Heart left ventricle (tissue), 16 donors: Measurements from ENCODE around the gene RNF208. TPM values are rescaled to one million over a fixed set of nuclear protein-coding genes. Genes with fewer than 3 reads are reported as not detected.

ENCODE experiments used
- ATAC-seq, 4 donors: fragments of 200-7000 bp; cut with Tn5 transposase; one replicate each; pipeline ENCODE4 v1.9.1; 2020 to 2022; ENCODE audit warnings: moderate library complexity in 4 of 4, mild to moderate bottlenecking in 3 of 4, moderate number of reproducible peaks in 1 of 4
- DNase-seq, 5 donors: peaks; one replicate each; pipeline ENCODE4 v3.0.0-alpha.2; 2020
- H3K27ac ChIP-seq, 12 donors: fragments of 200-600 bp; sonication (generic) in 4 of 12; one replicate each; pipeline versions ENCODE4 v1.5.0 to v1.8.0; 2016 to 2022; ENCODE audit warnings: mild to moderate bottlenecking in 2 of 12
- H3K27me3 ChIP-seq, 9 donors: fragments of 200-600 bp; sonication (generic) in 2 of 9; one replicate each; pipeline versions ENCODE4 v1.5.1 to v1.8.0; 2016 to 2022; ENCODE audit warnings: mild to moderate bottlenecking in 3 of 9
- H3K36me3 ChIP-seq, 9 donors: fragments of 200-600 bp; sonication (generic) in 2 of 9; one replicate each; pipeline versions ENCODE4 v1.5.0 to v1.8.0; 2018 to 2022; ENCODE audit warnings: mild to moderate bottlenecking in 2 of 9
- H3K4me1 ChIP-seq, 12 donors: fragments of 200-600 bp; sonication (generic) in 4 of 12; one replicate each; pipeline versions ENCODE4 v1.5.0 to v1.8.0; 2016 to 2022; ENCODE audit warnings: mild to moderate bottlenecking in 3 of 12
- H3K4me3 ChIP-seq, 12 donors: fragments of 200-600 bp; sonication (generic) in 4 of 12; one replicate each; pipeline versions ENCODE4 v1.5.0 to v1.8.0; 2017 to 2022; ENCODE audit warnings: mild to moderate bottlenecking in 9 of 12, moderate library complexity in 4 of 12
- H3K9me3 ChIP-seq, 12 donors: fragments of 200-600 bp; sonication (generic) in 4 of 12; one replicate each; pipeline versions ENCODE4 v1.5.0 to v1.8.0; 2016 to 2022; ENCODE audit warnings: mild to moderate bottlenecking in 1 of 12
- CTCF ChIP-seq, 12 donors: fragments of 200-600 bp; sonication (generic) in 4 of 12; IDR thresholded peaks; one replicate each; pipeline versions ENCODE4 v1.5.0 to v1.8.0; 2018 to 2022; ENCODE audit warnings: antibody characterized with exemption in 12 of 12, mild to moderate bottlenecking in 5 of 12
- POLR2A ChIP-seq, 2 donors: fragments of 450-650 bp; IDR thresholded peaks; one replicate each; pipeline ENCODE4 v1.6.1; 2017; ENCODE audit warnings: antibody characterized with exemption in 2 of 2, mild to moderate bottlenecking in 2 of 2, moderate library complexity in 2 of 2
- WGBS, 4 donors: extraction: QIAGEN DNeasy Blood & Tissue Kit in 2 of 4; methylation state at CpG; one replicate each; pipeline versions ENCODE4 v1.1.5 to v1.1.7; 2013 to 2018; 5-methylcytosine and 5-hydroxymethylcytosine counted together
- intact Hi-C, 10 donors: fragments of 100-400 bp; cut with DNase I; formaldehyde crosslinking; loops; one replicate each; pipeline versions ENCODE4 v1.11.1 to v1.14.2; 2022
- polyA plus RNA-seq, 2 donors: library from polyadenylated mRNA; stranded (reverse); fragments of 200-250 nt; gene quantifications; one replicate each; pipeline ENCODE4 v1.2.3, GENCODE V29; 2013
- total RNA-seq, 9 donors: library from RNA; depleted of rRNA in 2 of 9; stranded (reverse); fragments of >200 nt in 2 of 9; fragmentation: NEBNext Ultra II Directional in 3 of 9; extraction: Animal tissue kit (Norgen Biotek cat#: 25700) in 3 of 9; gene quantifications; one replicate each; pipeline versions ENCODE4 v1.1.0 to v1.2.4, GENCODE V29; 2016 to 2023
- donor health status: ischemic (EF 13 %, LVEDD 7.1; RV severe dilation, severe dysfunction).
- donor health status: healthy with polysubstance abuse.
- donor health status: DM: no; HTN: yes; CAD: no.
- donor health status: DM: no; HTN: no; CAD: no.
- donor health status: ischemic (EF 25% LVEDD 6.9; RV normal size, moderate dysfunction).
- donor health status: ischemic (EF 25% LVEDD 5.7; RV mildly dilated, moderate dysfunction).
- donor health status: healthy.
- donor health status: DM: yes; HTN: yes; CAD: no.
- donor health status: ischemic (EF 35%, LVEDD 5.7; RV mildly dilated, moderate dysfunction).
- donor health status: nonischemic (EF 11% LVEDD 7.7; RV severe dilation, severe dysfunction).
- donor health status: DM: yes; HTN: yes; CAD: no.
- donor health status: PGD.
- donor health status: ischemic (EF 29% LVEDD 5.4; RV normal size, mild dysfunction).
- donor health status: nonischemic (EF 23%, LVEDD 6.1; RV moderate dilation, normal function).

RNF208 gene
- total and polyA plus RNA-seq, 11 donors, result 6.9 to 72.7 (median 22.5) TPM

- Histone ChIP-seq H3K4me1 (peaks cover 0 to 44% (median 24%) of the 10 kb centered on the region in 12 donors), H3K9me3 (no peaks in the 10 kb centered on the region), H3K4me3 (peak overlapping the region; percentile 50 to 92 (median 74)), H3K27ac (peak overlapping the region; percentile 33 to 95 (median 94)), H3K36me3 (no peaks in the 10 kb centered on the region), H3K27me3 (peaks cover 0 to 7% (median 0%) of the 10 kb centered on the region in 9 donors)
- WGBS, 4 donors, result 0 to 1% (median 1%) methylated on average over 24 to 63 of the region's 63 CpGs
- DNase-seq (peak; percentile 98 to 99 (median 99)), ATAC-seq (peak; percentile 91 to 95 (median 92))
- TF ChIP-seq POLR2A (IDR thresholded peaks at IDR 0.05) (peak in 1 of 2 donors; percentile 77), CTCF (IDR thresholded peaks at IDR 0.05) (no peak)
- intact Hi-C loops, result loop anchor here in 3 of 10 donors (1.0 to 10.0 kb wide), 5 partner anchors 19 to 439 kb away; partner anchors contain the start of genes ANAPC2 (in 3 of the 3), SSNA1 (in 3 of the 3), NDOR1 (in 2 of the 3) and TMEM203 (in 2 of the 3)
Observed at GRCh38 chr9:137223078-137223970, 1.3 kb upstream of the RNF208 start.

GRCh38 chr9:137221506-137222111 is 431 bp downstream of the RNF208 start:
- no peaks in the 10 kb centered on the region for H3K36me3 ChIP-seq
- no peak for ATAC-seq
- peaks cover 2 to 54% (median 38%) of the 10 kb centered on the region in 12 donors for H3K4me1 ChIP-seq
- TF ChIP-seq POLR2A (IDR thresholded peaks at IDR 0.05) (no peak), CTCF (IDR thresholded peaks at IDR 0.05) (no peak)
- 3 to 14% (median 6%) methylated on average over 18 to 61 of the region's 61 CpGs for whole genome bisulfite sequencing, 4 donors
- DNase-seq, result no peak
- intact Hi-C loops, result loop anchor here in 3 of 10 donors (2.0 to 10.0 kb wide), 3 partner anchors 17 to 437 kb away; partner anchors contain the start of genes ANAPC2 (in 2 of the 3), NDOR1 (in 2 of the 3), SSNA1 (in 2 of the 3) and TMEM203 (in 2 of the 3)
- H3K27me3 ChIP-seq, result peaks cover 0 to 4% (median 0%) of the 10 kb centered on the region in 9 donors
- peak overlapping the region in 11 of 12 donors; percentile 28 to 85 (median 63) for H3K27ac ChIP-seq
- H3K9me3 ChIP-seq, result no peaks in the 10 kb centered on the region
- H3K4me3 ChIP-seq, result peak overlapping the region; percentile 11 to 68 (median 50)

- Histone ChIP-seq H3K36me3 (peaks cover 0 to 3% (median 0%) of the 10 kb centered on the region in 9 donors), H3K4me1 (peaks cover 2 to 55% (median 38%) of the 10 kb centered on the region in 12 donors), H3K27ac (peak overlapping the region in 10 of 12 donors; percentile 28 to 85 (median 63)), H3K4me3 (peak overlapping the region in 9 of 12 donors; percentile 37 to 68 (median 51)), H3K27me3 (peaks cover 0 to 4% (median 0%) of the 10 kb centered on the region in 9 donors), H3K9me3 (no peaks in the 10 kb centered on the region)
- ATAC-seq (no peak), DNase-seq (no peak)
- TF ChIP-seq POLR2A (IDR thresholded peaks at IDR 0.05), result no peak
- no peak for TF ChIP-seq CTCF (IDR thresholded peaks at IDR 0.05)
- 58 to 76% (median 72%) methylated on average over 9 to 14 of the region's 14 CpGs; no CpG with 5 or more reads in 1 of the 4 donors for WGBS, 4 donors
- intact Hi-C loops, result loop anchor here in 3 of 10 donors (5.0 to 10.0 kb wide), 2 partner anchors 34 to 436 kb away; partner anchors contain the start of genes ANAPC2 (in 2 of the 3) and SSNA1 (in 2 of the 3)
Observed at GRCh38 chr9:137221095-137221505, 940 bp downstream of the RNF208 start.
